GM12873 (cell line): ENCODE data around the gene MCFD2.

Experiments
- CTCF ChIP-seq: IDR thresholded peaks from 2 replicates; pipeline ENCODE4 v1.5.1; 2012; ENCODE audit warnings: low read depth, mild to moderate bottlenecking, moderate library complexity, low read length, control low read depth; ENCODE audit not compliant: insufficient read depth; ENCODE audit errors: missing control alignments

MCFD2 gene

GRCh38 chr2:46945671-46946070 is 30.1 kb upstream of the MCFD2 start:
- TF ChIP-seq CTCF = no peak

DNA sequence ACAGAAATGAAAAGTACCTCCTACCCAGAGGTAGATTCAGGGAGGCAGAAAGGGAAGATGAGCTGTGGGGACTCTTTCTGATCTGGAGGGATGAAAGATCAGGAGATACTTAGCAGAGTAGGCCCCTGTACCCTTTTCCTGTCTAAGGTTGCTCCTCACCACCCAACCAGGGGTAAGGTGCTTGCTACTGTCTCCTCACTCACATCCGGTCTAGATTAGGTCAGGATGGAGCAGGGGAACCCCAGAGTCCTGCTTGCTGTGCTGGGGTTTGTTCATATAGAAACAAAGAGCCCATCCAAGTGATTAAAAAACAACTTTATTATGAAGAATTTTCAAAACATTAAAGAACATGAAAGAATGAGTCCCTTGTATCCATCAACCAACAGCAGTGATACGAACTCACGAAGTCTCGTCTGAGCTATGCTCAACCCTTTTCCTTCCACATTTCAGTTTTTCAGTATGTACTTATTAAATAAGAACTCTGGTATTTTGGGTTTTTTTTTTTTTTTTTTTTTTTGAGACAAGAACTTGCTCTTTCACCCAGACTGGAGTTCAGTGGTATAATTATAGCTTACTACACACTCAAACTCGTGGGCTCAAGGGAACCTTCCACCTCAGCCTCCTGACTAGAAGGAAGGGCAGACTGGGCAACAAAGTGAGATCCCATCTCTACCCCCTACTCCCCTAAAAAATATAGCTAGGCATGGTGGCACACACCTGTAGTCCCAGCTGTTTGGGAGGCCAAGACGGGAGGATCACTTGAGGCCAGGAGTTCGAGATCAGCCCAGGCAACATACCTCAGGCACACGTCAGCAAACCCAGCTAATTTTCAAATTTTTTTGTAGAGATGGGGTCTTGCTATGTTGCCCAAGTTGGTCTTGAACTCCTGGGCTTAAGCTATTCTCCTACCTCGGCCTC is 28.5 kb upstream of the MCFD2 start:
- no peak for TF ChIP-seq CTCF

- no peak for TF ChIP-seq CTCF
Measured at GRCh38 chr2:46942891-46943626, 27.5 kb upstream of the MCFD2 start.

DNA sequence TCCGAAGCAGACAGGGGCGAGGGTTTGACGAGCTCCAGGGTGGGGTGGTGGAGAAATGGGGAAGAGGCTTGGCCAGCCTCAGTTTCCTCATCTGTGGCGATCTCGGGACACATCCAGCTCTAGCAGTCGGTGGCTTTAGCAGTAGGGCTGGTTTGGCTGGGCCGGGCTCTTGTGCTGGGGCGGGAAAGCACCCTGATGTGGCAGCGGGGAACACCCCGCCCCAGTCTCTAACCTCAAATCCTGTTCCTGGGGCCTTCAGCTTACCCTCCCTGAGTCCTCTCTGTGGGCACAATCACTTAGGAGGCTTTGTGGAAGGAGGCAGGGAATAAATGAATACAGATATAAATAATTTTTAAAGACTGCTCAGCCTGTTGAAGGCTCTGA is 26.5 kb upstream of the MCFD2 start:
- TF ChIP-seq CTCF = no peak

GRCh38 chr2:46939626-46940359 is 24.2 kb upstream of the MCFD2 start:
- TF ChIP-seq CTCF = no peak

DNA sequence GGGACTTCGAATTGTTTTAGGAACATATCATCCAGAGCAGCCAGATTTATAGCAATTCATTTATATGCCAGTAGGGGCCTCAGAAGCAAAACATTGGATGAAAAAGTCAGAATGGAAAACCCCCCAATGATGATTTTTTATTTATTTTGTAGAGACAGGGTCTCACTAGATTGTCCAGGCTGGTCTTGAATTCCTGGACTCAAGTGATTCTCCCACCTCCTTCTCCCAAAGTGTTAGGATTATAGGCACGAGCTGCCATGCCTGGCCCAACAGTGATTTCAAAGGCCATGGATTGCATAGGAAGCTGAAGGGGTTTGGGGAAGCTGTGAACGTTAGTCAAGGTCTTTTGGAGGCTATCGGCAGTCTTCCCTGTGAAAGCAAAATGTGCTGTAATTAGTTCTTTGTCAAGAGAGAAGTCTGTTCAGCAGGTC is 21.9 kb upstream of the MCFD2 start:
- peak; percentile 44 for TF ChIP-seq CTCF

DNA sequence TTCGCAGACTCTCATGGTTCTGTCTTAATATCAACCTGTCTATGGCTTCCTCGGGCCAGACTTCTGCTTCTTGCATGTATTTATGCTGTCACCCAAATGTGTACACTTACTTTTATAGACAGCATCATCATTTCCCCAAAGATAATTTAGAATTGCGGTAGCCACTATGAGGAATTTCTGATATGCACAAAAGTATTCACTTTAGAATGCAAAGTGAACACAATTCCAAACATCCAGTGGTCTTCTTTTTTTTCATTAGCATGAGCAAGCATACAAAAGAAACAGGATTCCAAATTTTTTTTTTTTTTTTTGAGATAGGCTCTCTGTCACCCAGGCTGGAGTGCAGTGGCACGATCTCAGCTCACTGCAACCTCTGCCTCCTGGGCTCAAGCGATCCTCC is 21.0 kb upstream of the MCFD2 start:
- TF ChIP-seq CTCF = no peak
